Measurements from ENCODE around the gene TRIM39. TPM values are rescaled to one million over a fixed set of nuclear protein-coding genes. Genes with fewer than 3 reads are reported as not detected.

Gene TRIM39
- total RNA-seq, 4 donors from 2014 or later, result 12.3 to 21.5 (median 14.9) TPM

GRCh38 chr6:30378290-30378937 lies 51.7 kb downstream of the TRIM39 start:
- ATAC-seq (no peak), DNase-seq (no peak)
- H3K27me3 ChIP-seq, result peaks cover 3 to 6% (median 4%) of the 10 kb centered on the region in 3 donors
- intact Hi-C loops (cut with DNase I; ENCODE audit: low total_unique reads) (no loop called here), in situ Hi-C loops (cut with MboI; ENCODE audit: low sequenced_read_pairs in 4 of 4) (no loop called here)
- no peak for TF ChIP-seq CTCF (IDR thresholded peaks at IDR 0.05 in 4 of 5, conservative IDR thresholded peaks at IDR 0.05 in 1 of 5)
- no peak for TF ChIP-seq POLR2A (IDR thresholded peaks at IDR 0.05)
- no peaks in the 10 kb centered on the region for H3K36me3 ChIP-seq
- H3K4me3 ChIP-seq, result no peak overlapping the region
- H3K9me3 ChIP-seq, result no peaks in the 10 kb centered on the region
- H3K4me1 ChIP-seq, result no peaks in the 10 kb centered on the region
- no peak overlapping the region for H3K27ac ChIP-seq

GRCh38 chr6:30380464-30380863 lies 53.7 kb downstream of the TRIM39 start:
- TF ChIP-seq CTCF (IDR thresholded peaks at IDR 0.05 in 4 of 5, conservative IDR thresholded peaks at IDR 0.05 in 1 of 5) (no peak), POLR2A (IDR thresholded peaks at IDR 0.05) (no peak)
- no peak for ATAC-seq
- Histone ChIP-seq H3K27ac (no peak overlapping the region), H3K27me3 (peaks cover 4 to 13% (median 10%) of the 10 kb centered on the region in 3 donors), H3K4me1 (no peaks in the 10 kb centered on the region), H3K4me3 (no peak overlapping the region), H3K36me3 (no peaks in the 10 kb centered on the region), H3K9me3 (no peaks in the 10 kb centered on the region)
- DNase-seq, result no peak
- intact Hi-C loops (cut with DNase I; ENCODE audit: low total_unique reads), result no loop called here
- in situ Hi-C loops (cut with MboI; ENCODE audit: low sequenced_read_pairs in 4 of 4), result no loop called here

GRCh38 chr6:30386166-30386565 lies 59.4 kb downstream of the TRIM39 start:
- intact Hi-C loops (cut with DNase I; ENCODE audit: low total_unique reads) (no loop called here), in situ Hi-C loops (cut with MboI; ENCODE audit: low sequenced_read_pairs in 4 of 4) (no loop called here)
- TF ChIP-seq CTCF (IDR thresholded peaks at IDR 0.05 in 4 of 5, conservative IDR thresholded peaks at IDR 0.05 in 1 of 5), result no peak
- no peak for TF ChIP-seq POLR2A (IDR thresholded peaks at IDR 0.05)
- ATAC-seq (no peak), DNase-seq (no peak)
- no peaks in the 10 kb centered on the region for H3K4me1 ChIP-seq
- no peaks in the 10 kb centered on the region for H3K36me3 ChIP-seq
- no peak overlapping the region for H3K4me3 ChIP-seq
- no peak overlapping the region for H3K27ac ChIP-seq
- no peaks in the 10 kb centered on the region for H3K9me3 ChIP-seq
- H3K27me3 ChIP-seq, result peaks cover 4 to 29% (median 14%) of the 10 kb centered on the region in 3 donors

GRCh38 chr6:30391240-30391639 lies 64.5 kb downstream of the TRIM39 start:
- Histone ChIP-seq H3K36me3 (no peaks in the 10 kb centered on the region), H3K27me3 (peaks cover 0 to 23% (median 7%) of the 10 kb centered on the region in 3 donors), H3K4me1 (no peaks in the 10 kb centered on the region), H3K4me3 (no peak overlapping the region), H3K27ac (no peak overlapping the region), H3K9me3 (no peaks in the 10 kb centered on the region)
- intact Hi-C loops (cut with DNase I; ENCODE audit: low total_unique reads), result no loop called here
- in situ Hi-C loops (cut with MboI; ENCODE audit: low sequenced_read_pairs in 4 of 4), result no loop called here
- TF ChIP-seq POLR2A (IDR thresholded peaks at IDR 0.05), result no peak
- no peak for TF ChIP-seq CTCF (IDR thresholded peaks at IDR 0.05 in 4 of 5, conservative IDR thresholded peaks at IDR 0.05 in 1 of 5)
- ATAC-seq, result no peak
- no peak for DNase-seq

Other genes starting within 250 kb of the TRIM39 start
- gene TRIM31, start 213.8 kb upstream of the TRIM39 start, total RNA-seq, result under 1 TPM in 1 of 4 donors, not detected in 3; 0.39 TPM
- gene TRIM40, start 190.8 kb upstream of the TRIM39 start, total RNA-seq, result not detected
- gene TRIM10, start 165.7 kb upstream of the TRIM39 start, total RNA-seq, result not detected
- gene TRIM15, start 163.4 kb upstream of the TRIM39 start, total RNA-seq, result under 1 TPM in 1 of 4 donors, not detected in 3; 0.12 TPM
- 10 to 100 TPM; 22.8 to 30.9 (median 25.1) TPM for gene TRIM26, start 113.5 kb upstream of the TRIM39 start, total RNA-seq
- gene RPP21, start 18.2 kb downstream of the TRIM39 start, total RNA-seq, result 100 to 1,000 TPM in 1 of 4 donors, 10 to 100 TPM in 3; 44.5 to 103 (median 85.4) TPM
- gene HLA-E, start 162.6 kb downstream of the TRIM39 start, total RNA-seq, result 100 to 1,000 TPM; 135 to 248 (median 157) TPM
- gene GNL1, start 229.6 kb downstream of the TRIM39 start, total RNA-seq, result 10 to 100 TPM; 13.2 to 16.0 (median 14.9) TPM
- 1 to 10 TPM in 3 of 4 donors, under 1 TPM in 1; 0.75 to 1.6 (median 1.3) TPM for gene PRR3, start 230.4 kb downstream of the TRIM39 start, total RNA-seq
- 100 to 1,000 TPM in 3 of 4 donors, 10 to 100 TPM in 1; 55.8 to 122 (median 111) TPM for gene ABCF1, start 244.5 kb downstream of the TRIM39 start, total RNA-seq